ENCODE measurements around the gene DSPP.

The DSPP gene

DNA sequence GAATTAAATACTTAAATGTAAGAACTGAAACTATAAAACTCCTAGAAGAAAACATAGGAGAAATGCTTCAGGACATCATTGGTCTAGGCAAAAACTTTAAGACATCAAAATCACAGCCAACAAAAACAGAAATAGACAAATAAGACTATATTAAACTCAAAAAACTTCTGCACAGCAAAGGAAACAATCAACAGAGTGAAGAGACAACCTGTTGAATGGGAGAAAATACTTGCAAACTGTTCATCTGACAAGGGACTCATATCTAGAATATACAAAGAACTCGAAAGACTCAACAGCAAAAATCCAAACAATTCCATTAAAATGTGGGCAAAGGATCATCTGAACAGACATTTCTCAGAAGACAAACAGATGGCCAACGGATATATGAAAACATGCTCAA is 16.2 kb upstream of the DSPP start:
- TF ChIP-seq ZNF274 (IDR thresholded peaks at IDR 0.05; ENCODE audit: low read depth, low read length) = no peak
- H3K4me3 ChIP-seq (ENCODE audit: low read length) = no peak overlapping the region

GRCh38 chr4:87601361-87601760 is 7.0 kb upstream of the DSPP start:
- no peak overlapping the region for H3K4me3 ChIP-seq (ENCODE audit: low read length)
- TF ChIP-seq ZNF274 (IDR thresholded peaks at IDR 0.05; ENCODE audit: low read depth, low read length) = no peak

- H3K4me3 ChIP-seq (ENCODE audit: low read length) = no peak overlapping the region
Measured at GRCh38 chr4:87614292-87614890, 6.1 kb downstream of the DSPP start.

DNA sequence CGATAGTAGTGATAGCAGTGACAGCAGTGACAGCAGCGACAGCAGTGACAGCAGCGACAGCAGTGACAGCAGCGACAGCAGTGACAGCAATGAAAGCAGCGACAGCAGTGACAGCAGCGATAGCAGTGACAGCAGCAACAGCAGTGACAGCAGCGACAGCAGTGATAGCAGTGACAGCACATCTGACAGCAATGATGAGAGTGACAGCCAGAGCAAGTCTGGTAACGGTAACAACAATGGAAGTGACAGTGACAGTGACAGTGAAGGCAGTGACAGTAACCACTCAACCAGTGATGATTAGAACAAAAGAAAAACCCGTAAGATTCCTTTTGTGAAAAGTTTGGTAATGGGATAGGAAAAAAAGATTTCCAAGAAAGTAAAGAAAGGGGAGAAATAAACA is 7.9 kb downstream of the DSPP start:
- no peak for TF ChIP-seq ZNF274 (IDR thresholded peaks at IDR 0.05; ENCODE audit: low read depth, low read length)
- H3K4me3 ChIP-seq (ENCODE audit: low read length) = no peak overlapping the region

More at GRCh38 chr4:87614292-87614890, 6.1 kb downstream of the DSPP start:
- TF ChIP-seq ZNF274 (IDR thresholded peaks at IDR 0.05; ENCODE audit: low read depth, low read length) = no peak

GRCh38 chr4:87620086-87620485 is 11.8 kb downstream of the DSPP start:
- no peak for TF ChIP-seq ZNF274 (IDR thresholded peaks at IDR 0.05; ENCODE audit: low read depth, low read length)
- no peak overlapping the region for H3K4me3 ChIP-seq (ENCODE audit: low read length)

- no peak overlapping the region for H3K4me3 ChIP-seq (ENCODE audit: low read length)
- no peak for TF ChIP-seq ZNF274 (IDR thresholded peaks at IDR 0.05; ENCODE audit: low read depth, low read length)
Measured at GRCh38 chr4:87620491-87620890, 12.2 kb downstream of the DSPP start.

DNA sequence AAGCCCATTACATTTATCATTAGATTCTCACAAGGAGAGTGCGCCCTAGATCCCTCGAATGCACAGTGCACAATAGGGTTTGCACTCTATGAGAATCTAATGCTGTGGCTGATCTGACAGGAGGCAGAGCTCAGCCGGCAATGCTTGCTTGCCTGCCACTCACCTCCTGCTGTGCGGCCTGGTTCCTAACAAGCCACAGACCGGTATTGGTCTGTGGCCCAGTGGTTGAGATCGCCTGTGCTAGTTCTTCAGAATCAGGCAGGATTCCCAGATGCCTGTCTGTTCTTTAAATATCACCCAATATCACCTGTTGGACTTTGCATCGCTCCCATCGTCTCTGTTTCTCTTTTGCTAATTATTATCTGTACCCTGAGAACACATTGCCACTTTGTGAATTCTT is 14.0 kb downstream of the DSPP start:
- H3K4me3 ChIP-seq (ENCODE audit: low read length) = no peak overlapping the region
- TF ChIP-seq ZNF274 (IDR thresholded peaks at IDR 0.05; ENCODE audit: low read depth, low read length) = no peak

- no peak overlapping the region for H3K4me3 ChIP-seq (ENCODE audit: low read length)
- TF ChIP-seq ZNF274 (IDR thresholded peaks at IDR 0.05; ENCODE audit: low read depth, low read length) = no peak
Measured at GRCh38 chr4:87624698-87625097, 16.4 kb downstream of the DSPP start.

- H3K4me3 ChIP-seq (ENCODE audit: low read length) = no peak overlapping the region
- no peak for TF ChIP-seq ZNF274 (IDR thresholded peaks at IDR 0.05; ENCODE audit: low read depth, low read length)
Measured at GRCh38 chr4:87631668-87632067, 23.3 kb downstream of the DSPP start.

- TF ChIP-seq ZNF274 (IDR thresholded peaks at IDR 0.05; ENCODE audit: low read depth, low read length) = no peak
- no peak overlapping the region for H3K4me3 ChIP-seq (ENCODE audit: low read length)
Measured at GRCh38 chr4:87632469-87632868, 24.1 kb downstream of the DSPP start.

GRCh38 chr4:87633243-87633642 is 24.9 kb downstream of the DSPP start:
- TF ChIP-seq ZNF274 (IDR thresholded peaks at IDR 0.05; ENCODE audit: low read depth, low read length) = no peak
- no peak overlapping the region for H3K4me3 ChIP-seq (ENCODE audit: low read length)

- no peak for TF ChIP-seq ZNF274 (IDR thresholded peaks at IDR 0.05; ENCODE audit: low read depth, low read length)
- no peak overlapping the region for H3K4me3 ChIP-seq (ENCODE audit: low read length)
Measured at GRCh38 chr4:87644286-87644685, 36.0 kb downstream of the DSPP start.

DNA sequence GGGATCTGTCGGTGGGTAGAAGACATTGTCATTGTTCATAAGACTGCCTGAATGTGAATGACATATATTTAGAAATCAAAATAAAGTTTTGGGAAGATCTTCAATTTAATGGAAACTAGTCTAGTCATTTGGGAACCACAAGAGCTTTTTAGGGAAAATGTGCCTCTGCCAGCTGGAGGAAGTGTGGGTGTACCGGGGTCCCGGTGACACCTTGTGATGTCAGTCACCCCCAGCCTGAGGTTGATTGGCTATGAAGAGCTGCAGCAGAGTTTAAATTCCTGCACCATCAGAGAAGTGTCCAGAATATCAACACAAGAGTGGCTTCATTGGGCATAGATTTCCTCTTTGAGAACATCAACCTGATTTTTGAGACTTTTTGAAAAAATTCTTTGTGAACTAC is 41.7 kb downstream of the DSPP start, which contains the start of gene DMP1:
DMP1 (plus strand) TSS at position 301 of the 400 bp plus-strand sequence. CDS start 6,213 bp downstream, outside the sequence.
- H3K4me3 ChIP-seq (ENCODE audit: low read length) = no peak within 1 kb of the TSS
- TF ChIP-seq ZNF274 (IDR thresholded peaks at IDR 0.05; ENCODE audit: low read depth, low read length) = no peak

- no peak overlapping the region for H3K4me3 ChIP-seq (ENCODE audit: low read length)
- no peak for TF ChIP-seq ZNF274 (IDR thresholded peaks at IDR 0.05; ENCODE audit: low read depth, low read length)
Measured at GRCh38 chr4:87650938-87651337, 42.6 kb downstream of the DSPP start.

DNA sequence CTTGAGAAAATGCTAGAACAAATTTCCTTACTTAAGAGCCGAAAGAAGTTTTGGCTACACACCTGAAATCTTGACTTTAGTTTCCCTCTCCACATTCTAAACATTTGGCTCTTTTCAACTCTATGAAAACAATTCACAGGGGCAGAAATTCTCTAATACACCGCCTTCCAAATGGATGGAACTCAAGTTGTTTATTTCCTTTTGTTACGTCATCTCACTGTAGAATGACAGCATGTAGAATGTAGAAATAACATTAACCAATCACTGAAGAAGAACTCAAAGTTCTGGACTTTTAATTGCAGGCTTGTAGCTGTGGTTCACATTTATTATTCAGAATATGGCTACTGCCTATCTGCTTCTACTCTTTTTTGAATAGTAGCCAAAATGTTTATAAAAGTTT is 43.6 kb downstream of the DSPP start:
- no peak for TF ChIP-seq ZNF274 (IDR thresholded peaks at IDR 0.05; ENCODE audit: low read depth, low read length)

GRCh38 chr4:87654487-87655044 is 46.2 kb downstream of the DSPP start:
- TF ChIP-seq ZNF274 (IDR thresholded peaks at IDR 0.05; ENCODE audit: low read depth, low read length) = no peak
- no peak overlapping the region for H3K4me3 ChIP-seq (ENCODE audit: low read length)

More for the DNA sequence above, 43.6 kb downstream of the DSPP start:
- no peak overlapping the region for H3K4me3 ChIP-seq (ENCODE audit: low read length)

Measured in GM08714 (cell line).